K562 treated with DMSO at 1 percent for 48 hours (cell line): ENCODE measurements around the gene ZNF136. TPM values are rescaled to one million over a fixed set of nuclear protein-coding genes. Genes with fewer than 3 reads are reported as not detected.

Source experiments
- total RNA-seq: library from RNA; unstranded; fragments of 300-600 nt; gene quantifications from 2 replicates; pipeline ENCODE4 v1.2.3, GENCODE V29; 2022; ENCODE audit warnings: low replicate concordance; ENCODE audit errors: extremely low read depth

ZNF136 gene
- not detected in 2 replicates for total RNA-seq

GRCh38 chr19:12162882-12163806 is at the start of gene ZNF136:
ZNF136 (plus strand) TSS chr19:12163096; CDS start chr19:12163204, 108 bp downstream.

GRCh38 chr19:12139885-12140544 is 22.9 kb upstream of the ZNF136 start, which contains the start of gene ZNF20:
ZNF20 (minus strand) TSS chr19:12140350; CDS start chr19:12140182, 168 bp downstream.

DNA sequence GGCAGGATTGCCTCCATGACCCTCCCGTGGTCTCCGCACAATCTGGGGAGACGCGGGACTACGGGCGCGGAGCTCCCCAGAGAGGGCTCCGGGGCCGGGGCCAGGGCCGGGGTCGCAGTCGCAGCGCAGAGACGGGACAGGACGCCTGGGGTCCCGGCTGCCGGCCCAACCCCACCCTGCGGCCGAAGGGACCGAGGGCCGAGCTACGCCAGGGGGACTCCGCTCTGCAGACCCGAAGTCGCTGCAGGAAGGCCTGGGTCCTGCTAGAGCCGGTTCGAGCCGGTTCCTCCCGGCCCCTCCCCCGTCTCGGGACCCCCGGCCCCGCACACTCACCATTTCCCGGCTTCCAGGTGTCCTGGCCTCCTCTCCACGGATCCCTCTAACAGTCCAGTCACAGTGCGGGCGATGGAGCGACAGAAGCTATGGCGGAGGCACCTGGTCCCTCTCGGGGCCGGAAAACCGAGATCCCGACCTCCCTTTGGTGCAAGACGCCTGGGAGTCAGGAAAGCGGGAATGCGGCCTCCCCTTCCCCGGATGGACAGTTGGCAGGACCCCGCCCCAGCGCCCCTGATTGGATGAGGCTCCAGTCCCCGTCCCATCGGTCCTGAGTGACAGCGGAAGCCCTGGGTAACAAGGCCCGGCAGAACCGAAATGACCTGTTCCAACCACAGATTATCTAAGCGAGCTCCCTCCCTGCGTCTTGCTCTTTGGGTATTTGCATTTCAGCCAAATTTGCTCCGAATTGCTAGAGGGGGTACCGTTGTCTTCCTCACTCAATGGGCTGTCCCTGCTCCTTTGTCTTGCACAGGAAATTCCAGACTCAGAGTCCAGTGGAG is 6.5 kb upstream of the ZNF136 start, which contains the start of gene ZNF625:
Gene ZNF625 (minus strand): TSS at position 512 of the 836 bp plus-strand sequence. CDS start 176 bp downstream, at position 336.

Other genes starting within 250 kb of the ZNF136 start
- gene ZNF700, start 238.0 kb upstream of the ZNF136 start, total RNA-seq, result not detected in 2 replicates
- gene ZNF763, start 198.1 kb upstream of the ZNF136 start, total RNA-seq, result not detected in 2 replicates
- not detected in 2 replicates for gene ZNF433, start 127.4 kb upstream of the ZNF136 start, total RNA-seq
- not detected in 2 replicates for gene ZNF878, start 110.1 kb upstream of the ZNF136 start, total RNA-seq
- gene ZNF844, start 98.4 kb upstream of the ZNF136 start, total RNA-seq, result not detected in 2 replicates
- not detected in 2 replicates for gene ZNF20, start 22.7 kb upstream of the ZNF136 start, total RNA-seq
- gene ZNF625, start 6.4 kb upstream of the ZNF136 start, total RNA-seq, result not detected in 2 replicates
- not detected in 2 replicates for gene ZNF44, start 131.8 kb downstream of the ZNF136 start, total RNA-seq
- not detected in 2 replicates for gene ZNF563, start 170.5 kb downstream of the ZNF136 start, total RNA-seq
- gene ZNF442, start 202.6 kb downstream of the ZNF136 start, total RNA-seq, result not detected in 2 replicates
- gene ZNF799, start 238.2 kb downstream of the ZNF136 start, total RNA-seq, result not detected in 2 replicates